GM12878 (cell line): ENCODE measurements around the gene METTL9. TPM values are rescaled to one million over a fixed set of nuclear protein-coding genes. Genes with fewer than 3 reads are reported as not detected.
A peak's percentile ranks its signal among the peaks of the same experiment; 100 is the strongest.

Experiments
- ATAC-seq: fragments of 200-7000 bp; cut with Tn5 transposase; 3 replicates; pipeline ENCODE4 v1.9.1; 2020; ENCODE audit warnings: mild to moderate bottlenecking, moderate library complexity
- BruUV-seq: library from RNA; stranded (reverse); fragments of 400-500 nt; replicated peaks from 2 replicates; lab custom pipeline; 2021; lab: Mats Ljungman, UMichigan
- CTCF ChIA-PET: fragments of 300-600 bp; sonication (Branson Sonifier 250); formaldehyde crosslinking; extraction: SDS; loops from one replicate; lab custom pipeline; 2021; ENCODE audit warnings: inconsistent platforms; lab: Yijun Ruan, JAX
- POLR2A ChIA-PET: fragments of 350-600 bp; formaldehyde crosslinking; extraction: SDS; loops from one replicate; lab custom pipeline; 2021; ENCODE audit warnings: inconsistent platforms; lab: Charles Lee
- RAD21 ChIA-PET: fragments of 300-600 bp; sonication (Branson Sonifier 250); formaldehyde crosslinking; loops from one replicate; lab custom pipeline; 2023; ENCODE audit warnings: antibody characterized with exemption; ENCODE audit not compliant: unreplicated experiment; lab: Charles Lee
- SMC1A ChIA-PET: fragments of 300-600 bp; sonication (Branson Sonifier 250); formaldehyde crosslinking; loops from one replicate; lab custom pipeline; 2023; ENCODE audit not compliant: unreplicated experiment, uncharacterized antibody; lab: Charles Lee
- DNase-seq: peaks from one replicate; pipeline ENCODE4 v3.0.0-alpha.2; 2011; ENCODE audit warnings: low read depth, low spot score
- FAIRE-seq: peaks from 3 replicates; lab custom pipeline; 2011; peaks lifted over from hg19 to GRCh38; lab: Jason Lieb, UNC
- H2AFZ ChIP-seq: 2 replicates; pipeline ENCODE4 v1.6.0; 2011; ENCODE audit warnings: low read depth, low read length, control low read depth; ENCODE audit not compliant: control insufficient read depth
- H3K27ac ChIP-seq: 2 replicates; pipeline ENCODE4 v1.5.1; 2011; ENCODE audit warnings: control low read depth; ENCODE audit not compliant: control insufficient read depth, insufficient read depth
- H3K27me3 ChIP-seq, 2 experiments: replicated peaks in 1 of 2; 2 replicates each; pipeline versions ENCODE4 v1.6.0 to v1.6.1; 2011; ENCODE audit warnings: low read length in 1 of 2; ENCODE audit not compliant: control insufficient read depth in 2 of 2, insufficient read depth in 2 of 2
- H3K36me3 ChIP-seq, 2 experiments: 2 replicates each; pipeline ENCODE4 v1.5.1; 2011; ENCODE audit warnings: low read length in 1 of 2; ENCODE audit not compliant: control insufficient read depth in 2 of 2, insufficient read depth in 2 of 2
- H3K4me1 ChIP-seq: 2 replicates; pipeline ENCODE4 v1.6.1; 2011; ENCODE audit warnings: mild to moderate bottlenecking, low read length, moderate library complexity, mixed read lengths; ENCODE audit not compliant: control insufficient read depth, insufficient read depth
- H3K4me2 ChIP-seq: 2 replicates; pipeline ENCODE4 v1.6.0; 2011; ENCODE audit warnings: control low read depth; ENCODE audit not compliant: control insufficient read depth, insufficient read depth
- H3K4me3 ChIP-seq: fragments of 200-600 bp; sonication (generic); 2 replicates; pipeline ENCODE4 v1.5.1; 2016
- H3K79me2 ChIP-seq: 2 replicates; pipeline ENCODE4 v1.6.0; 2011; ENCODE audit warnings: low read length; ENCODE audit not compliant: control insufficient read depth, insufficient read depth
- H3K9ac ChIP-seq: 2 replicates; pipeline ENCODE4 v1.8.0; 2011; ENCODE audit warnings: low read length, control low read depth, mixed read lengths; ENCODE audit not compliant: control insufficient read depth, insufficient read depth
- H3K9me3 ChIP-seq: replicated peaks from 3 replicates; pipeline ENCODE4 v1.5.1; 2011; ENCODE audit warnings: mild to moderate bottlenecking, low read length; ENCODE audit not compliant: control insufficient read depth, insufficient read depth
- H4K20me1 ChIP-seq: 2 replicates; pipeline ENCODE4 v1.6.0; 2011; ENCODE audit not compliant: control insufficient read depth, insufficient read depth
- ATF7 ChIP-seq: fragments of 450-650 bp; IDR thresholded peaks from 2 replicates; pipeline ENCODE4 v1.6.1; 2016; ENCODE audit warnings: low read depth, mild to moderate bottlenecking
- EGR1 ChIP-seq, 2 experiments: IDR thresholded peaks; 1 replicate in 1 of 2; 2 replicates in 1 of 2; pipeline ENCODE4 v1.6.1; 2011 to 2012; ENCODE audit warnings: low read depth in 2 of 2, low read length in 2 of 2, borderline replicate concordance in 1 of 2, mild to moderate bottlenecking in 1 of 2, moderate library complexity in 1 of 2
- GATAD2B ChIP-seq: fragments of 450-650 bp; conservative IDR thresholded peaks from 2 replicates; pipeline ENCODE4 v1.6.1; 2017; ENCODE audit warnings: low read depth, mild to moderate bottlenecking, moderate library complexity
- MTA2 ChIP-seq: fragments of 450-650 bp; IDR thresholded peaks from 2 replicates; pipeline ENCODE4 v1.6.1; 2016; ENCODE audit warnings: low read depth, mild to moderate bottlenecking, moderate library complexity
- NFYB ChIP-seq: IDR thresholded peaks from 2 replicates; pipeline ENCODE4 v1.6.1; 2011; ENCODE audit warnings: low read depth, mild to moderate bottlenecking, low read length, improper control_type of control experiment, moderate library complexity; ENCODE audit not compliant: insufficient read depth
- RUNX3 ChIP-seq: IDR thresholded peaks from 2 replicates; pipeline ENCODE4 v1.6.1; 2012; ENCODE audit warnings: low read length, inconsistent platforms
- SMC3 ChIP-seq: IDR thresholded peaks from 2 replicates; pipeline ENCODE4 v1.6.1; 2011; ENCODE audit warnings: low read length, improper control_type of control experiment, borderline replicate concordance
- TCF7 ChIP-seq: IDR thresholded peaks from 2 replicates; pipeline ENCODE4 v1.6.1; 2014; ENCODE audit warnings: antibody characterized with exemption, borderline replicate concordance
- ZNF24 ChIP-seq: fragments of 450-650 bp; IDR thresholded peaks from 2 replicates; pipeline ENCODE4 v1.6.1; 2017; ENCODE audit warnings: antibody characterized with exemption, mild to moderate bottlenecking
- WGBS: methylation state at CpG from one replicate; pipeline ENCODE4 v1.1.6; 2016; ENCODE audit warnings: low lambda C conversion rate; ENCODE audit not compliant: insufficient replicate concordance, insufficient coverage; ENCODE audit errors: missing lambda C conversion rate; 5-methylcytosine and 5-hydroxymethylcytosine counted together
- in situ Hi-C: fragments of 300-500 bp; cut with MboI; formaldehyde crosslinking; loops from 9 replicates; pipeline ENCODE4 v1.14.3; 2018; ENCODE audit warnings: mixed read lengths
- intact Hi-C: fragments of 100-400 bp; cut with micrococcal nuclease; formaldehyde crosslinking; loops from one replicate; pipeline ENCODE4 v1.14.2; 2022; ENCODE audit not compliant: unreplicated experiment
- polyA plus RNA-seq, 11 experiments: library from polyadenylated mRNA; depleted of rRNA in 4 of 11; unstranded in 6 of 11; stranded (reverse) in 5 of 11; fragments of >200 nt; fragmentation: Nextera tagmentation in 4 of 11; fragmentation: Illumina TruSeq in 1 of 11; extraction: Ambion mirVana in 4 of 11; extraction: Trizol in 1 of 11; gene quantifications; 1 replicate in 1 of 11; 2 replicates in 10 of 11; pipeline versions ENCODE4 v1.2.1 to v1.2.3, GENCODE V29; 2011 to 2016; ENCODE audit warnings: inconsistent platforms in 2 of 11, missing spikeins in 2 of 11, low read depth in 1 of 11
- total RNA-seq, 4 experiments: library from RNA; depleted of rRNA in 3 of 4; stranded (reverse); fragments of >200 nt in 3 of 4; fragmentation: Illumina TruSeq in 1 of 4; extraction: Trizol in 1 of 4; gene quantifications; 2 replicates each; pipeline versions ENCODE4 v1.2.1 to v1.2.3, GENCODE V29; 2013 to 2021
- TF ChIP-seq, protein P1 (sequence below): IDR thresholded peaks from 2 replicates; pipeline ENCODE4 v1.6.1; 2012; ENCODE audit warnings: low read depth, low read length, improper control_type of control experiment
- TF ChIP-seq, protein P2 (sequence below): fragments of 450-650 bp; IDR thresholded peaks from 2 replicates; pipeline ENCODE4 v1.6.1; 2017; ENCODE audit warnings: low read depth, mild to moderate bottlenecking, moderate library complexity

METTL9 gene
- total and polyA plus RNA-seq, 10 of the 15 experiments (the other 5 are each of a cell fraction or from before 2014, with no cell fraction given) = 19.4 to 119 (median 101) TPM

DNA sequence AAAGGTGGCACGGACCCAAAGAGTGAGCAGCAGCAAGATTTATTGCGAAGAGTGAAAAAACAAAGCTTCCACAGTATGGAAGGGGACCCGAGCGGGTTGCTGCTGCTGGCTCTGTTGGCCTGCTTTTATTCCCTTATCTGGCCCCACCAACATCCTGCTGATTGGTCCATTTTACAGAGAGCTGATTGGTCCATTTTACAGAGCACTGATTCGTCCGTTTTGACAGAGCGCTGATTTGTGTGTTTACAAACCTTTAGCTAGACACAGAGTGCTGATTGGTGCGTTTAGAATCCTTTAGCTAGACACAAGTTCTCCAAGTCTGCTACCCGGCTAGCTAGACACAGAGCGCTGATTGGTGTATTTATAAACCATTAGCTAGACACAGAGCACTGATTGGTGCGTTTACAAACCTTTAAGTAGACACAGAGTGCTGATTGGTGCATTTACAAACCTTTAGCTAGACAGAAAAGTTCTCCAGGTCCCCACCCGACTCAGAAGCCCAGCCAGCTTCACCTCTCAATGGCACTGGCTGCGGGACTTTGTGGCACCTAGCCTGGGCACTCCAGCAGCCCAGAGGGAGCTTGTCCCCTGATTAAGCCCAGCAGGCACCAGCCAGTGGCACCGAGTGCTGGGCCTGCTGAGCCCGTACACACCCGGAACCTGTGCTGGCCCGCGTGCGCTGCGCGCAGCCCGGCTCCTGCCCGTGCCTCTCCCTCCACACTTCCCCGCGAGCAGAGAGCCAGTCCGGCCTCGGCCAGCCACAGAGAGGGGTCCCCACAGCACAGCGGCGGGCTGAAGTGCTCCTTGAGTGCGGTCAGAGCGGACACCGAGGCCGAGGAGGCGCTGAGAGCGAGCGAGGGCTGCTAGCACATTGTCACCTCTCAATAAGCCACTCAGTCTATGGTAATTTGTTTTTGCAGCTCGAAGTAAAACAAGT lies 37.9 kb downstream of the METTL9 start:
- Histone ChIP-seq H3K27ac (no peak overlapping the region), H3K4me1 (0 out of 2 replicates have a peak, but pooled peaks cover 2% of the 10 kb centered on the region), H3K36me3 (no peaks in the 10 kb centered on the region; a peak in 2 of 4 replicates), H3K79me2 (no peaks in the 10 kb centered on the region), H3K9me3 (no peaks in the 10 kb centered on the region), H2AFZ (no peak overlapping the region), H3K9ac (no peak overlapping the region), H3K4me2 (no peak overlapping the region), H3K27me3 (no peaks in the 10 kb centered on the region), H3K4me3 (no peak overlapping the region), H4K20me1 (no peaks in the 10 kb centered on the region; the same call in 1 of the 2 replicates)
- DNase-seq (no peak), ATAC-seq (no peak), FAIRE-seq (no peak)
- CTCF ChIA-PET = interaction anchor here (0.9 to 8.1 kb wide), 9 partner anchors 20 to 77 kb away, joined by 3 to 99 read pairs (median 5); no protein-coding TSS in a partner anchor
- in situ Hi-C loops (no loop called here), intact Hi-C loops (no loop called here)
- POLR2A ChIA-PET = interaction anchor here (1.6 kb wide), 1 partner anchor 34 kb away, joined by 4 read pairs; no protein-coding TSS in a partner anchor
- SMC1A ChIA-PET = interaction anchor here (1.0 to 10.1 kb wide), 7 partner anchors 9 to 47 kb away, joined by 3 to 204 read pairs (median 5); partner anchors contain the start of gene METTL9
- WGBS = 94% methylated on average over 37 of the region's 37 CpGs
- BruUV-seq = no TSS peak
- TF ChIP-seq NFYB (0 out of 2 replicates have a peak, but pooled peaks have one; percentile 4), ATF7 (no peak), SMC3 (no peak)
- RAD21 ChIA-PET = interaction anchor here (1.6 to 6.8 kb wide), 4 partner anchors 8 to 54 kb away, joined by 3 to 52 read pairs (median 16); no protein-coding TSS in a partner anchor

DNA sequence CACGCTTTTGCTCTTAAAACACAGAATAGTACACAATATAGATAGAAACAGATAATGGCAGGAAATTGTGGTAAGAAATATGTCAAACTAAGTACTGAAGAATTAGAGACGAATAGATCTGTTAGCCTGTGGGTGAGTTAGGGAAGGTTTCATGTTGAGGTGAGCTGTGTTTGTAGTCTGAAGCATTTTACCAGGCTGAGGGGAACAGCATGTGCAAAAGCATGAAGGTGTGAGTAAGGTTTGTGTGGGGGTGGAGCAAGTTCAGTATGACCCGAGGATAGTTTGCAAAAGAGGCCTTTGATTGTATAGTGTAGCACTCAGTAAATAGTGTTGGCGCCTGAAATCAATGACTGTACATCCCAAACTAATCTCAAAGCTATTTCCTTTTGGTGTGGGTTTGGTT lies 39.2 kb downstream of the METTL9 start:
- Histone ChIP-seq H3K4me1 (0 out of 2 replicates have a peak, but pooled peaks cover 2% of the 10 kb centered on the region), H3K9ac (no peak overlapping the region), H3K27ac (no peak overlapping the region), H4K20me1 (no peaks in the 10 kb centered on the region), H3K4me3 (no peak overlapping the region), H3K9me3 (no peaks in the 10 kb centered on the region), H3K4me2 (no peak overlapping the region), H3K36me3 (no peaks in the 10 kb centered on the region; a peak in 2 of 4 replicates), H3K79me2 (no peaks in the 10 kb centered on the region), H2AFZ (no peak overlapping the region), H3K27me3 (no peaks in the 10 kb centered on the region)
- ChIA-PET RAD21 (interaction anchor here (0.9 to 6.8 kb wide), 9 partner anchors 10 to 83 kb away, joined by 3 to 52 read pairs (median 4); no protein-coding TSS in a partner anchor), CTCF (interaction anchor here (0.7 to 8.1 kb wide), 14 partner anchors 13 to 69 kb away, joined by 3 to 99 read pairs (median 4); no protein-coding TSS in a partner anchor), POLR2A (interaction anchor here (0.6 to 1.6 kb wide), 2 partner anchors 36 to 418 kb away, joined by 4 to 6 read pairs; no protein-coding TSS in a partner anchor), SMC1A (interaction anchor here (0.8 to 10.1 kb wide), 14 partner anchors 10 to 79 kb away, joined by 3 to 204 read pairs (median 6); partner anchors contain the start of gene METTL9)
- DNase-seq (no peak), ATAC-seq (peak; percentile 81), FAIRE-seq (peak; percentile 79)
- in situ Hi-C loops (no loop called here), intact Hi-C loops (no loop called here)
- WGBS = 45% methylated on average over 4 of the region's 4 CpGs
- BruUV-seq = no TSS peak
- TF ChIP-seq RUNX3 = peak; percentile 27; the same call in 1 of the 2 replicates
- TF ChIP-seq TCF7 = no peak
- peak; percentile 54; the same call in 1 of the 2 replicates for TF ChIP-seq MTA2
- 0 out of 3 replicates have a peak, but pooled peaks of 1 of the 2 experiments have one; percentile 11 for TF ChIP-seq EGR1 (IDR thresholded peaks at IDR 0.05; ENCODE audit: borderline replicate concordance in 1 of 2, low read depth in 2 of 2, low read length in 2 of 2)
- TF ChIP-seq, protein P1, sequence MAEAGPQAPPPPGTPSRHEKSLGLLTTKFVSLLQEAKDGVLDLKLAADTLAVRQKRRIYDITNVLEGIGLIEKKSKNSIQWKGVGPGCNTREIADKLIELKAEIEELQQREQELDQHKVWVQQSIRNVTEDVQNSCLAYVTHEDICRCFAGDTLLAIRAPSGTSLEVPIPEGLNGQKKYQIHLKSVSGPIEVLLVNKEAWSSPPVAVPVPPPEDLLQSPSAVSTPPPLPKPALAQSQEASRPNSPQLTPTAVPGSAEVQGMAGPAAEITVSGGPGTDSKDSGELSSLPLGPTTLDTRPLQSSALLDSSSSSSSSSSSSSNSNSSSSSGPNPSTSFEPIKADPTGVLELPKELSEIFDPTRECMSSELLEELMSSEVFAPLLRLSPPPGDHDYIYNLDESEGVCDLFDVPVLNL = no peak
- no peak for TF ChIP-seq GATAD2B
- TF ChIP-seq, protein P2, sequence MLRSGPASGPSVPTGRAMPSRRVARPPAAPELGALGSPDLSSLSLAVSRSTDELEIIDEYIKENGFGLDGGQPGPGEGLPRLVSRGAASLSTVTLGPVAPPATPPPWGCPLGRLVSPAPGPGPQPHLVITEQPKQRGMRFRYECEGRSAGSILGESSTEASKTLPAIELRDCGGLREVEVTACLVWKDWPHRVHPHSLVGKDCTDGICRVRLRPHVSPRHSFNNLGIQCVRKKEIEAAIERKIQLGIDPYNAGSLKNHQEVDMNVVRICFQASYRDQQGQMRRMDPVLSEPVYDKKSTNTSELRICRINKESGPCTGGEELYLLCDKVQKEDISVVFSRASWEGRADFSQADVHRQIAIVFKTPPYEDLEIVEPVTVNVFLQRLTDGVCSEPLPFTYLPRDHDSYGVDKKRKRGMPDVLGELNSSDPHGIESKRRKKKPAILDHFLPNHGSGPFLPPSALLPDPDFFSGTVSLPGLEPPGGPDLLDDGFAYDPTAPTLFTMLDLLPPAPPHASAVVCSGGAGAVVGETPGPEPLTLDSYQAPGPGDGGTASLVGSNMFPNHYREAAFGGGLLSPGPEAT = peak; percentile 55; the same call in 1 of the 2 replicates
- TF ChIP-seq ZNF24 = no peak
